ENCODE measurements around the gene LPP. TPM values are rescaled to one million over a fixed set of nuclear protein-coding genes. Genes with fewer than 3 reads are reported as not detected.

Gene LPP
- total and polyA plus RNA-seq, 8 donors: 8.0 to 885 (median 305) TPM

- no peak for DNase-seq
- 25 to 46% (median 32%) methylated on average over 1 of the region's 1 CpG for WGBS, 5 donors
- no peaks in the 10 kb centered on the region for H3K9me3 ChIP-seq
- no peaks in the 10 kb centered on the region for H3K27me3 ChIP-seq
- intact Hi-C loops (cut with DNase I; ENCODE audit: low total_unique reads): no loop called here
- TF ChIP-seq POLR2AphosphoS5 (IDR thresholded peaks at IDR 0.05) (no peak), CTCF (IDR thresholded peaks at IDR 0.05) (no peak), POLR2A (IDR thresholded peaks at IDR 0.05) (no peak), EP300 (IDR thresholded peaks at IDR 0.05) (no peak)
- no peaks in the 10 kb centered on the region for H3K36me3 ChIP-seq
- no peak overlapping the region for H3K27ac ChIP-seq
- H3K4me1 ChIP-seq: peaks cover 13 to 65% (median 38%) of the 10 kb centered on the region in 4 donors
- H3K4me3 ChIP-seq: no peak overlapping the region
These were observed 508.3 kb downstream of the LPP start for GRCh38 chr3:188662214-188662613.

- TF ChIP-seq EP300 (IDR thresholded peaks at IDR 0.05): no peak
- TF ChIP-seq POLR2A (IDR thresholded peaks at IDR 0.05): no peak
- no peak for TF ChIP-seq POLR2AphosphoS5 (IDR thresholded peaks at IDR 0.05)
- no peak for TF ChIP-seq CTCF (IDR thresholded peaks at IDR 0.05)
- Histone ChIP-seq H3K4me3 (no peak overlapping the region), H3K4me1 (peaks cover 13 to 59% (median 35%) of the 10 kb centered on the region in 4 donors), H3K36me3 (no peaks in the 10 kb centered on the region), H3K27ac (no peak overlapping the region), H3K9me3 (no peaks in the 10 kb centered on the region), H3K27me3 (no peaks in the 10 kb centered on the region)
- WGBS, 5 donors: 27 to 48% (median 43%) methylated on average over 2 of the region's 2 CpGs
- no peak for DNase-seq
- intact Hi-C loops (cut with DNase I; ENCODE audit: low total_unique reads): no loop called here
These were observed 508.8 kb downstream of the LPP start for GRCh38 chr3:188662795-188663194.

- no peak for TF ChIP-seq POLR2A (IDR thresholded peaks at IDR 0.05)
- TF ChIP-seq CTCF (IDR thresholded peaks at IDR 0.05): no peak
- no peak for TF ChIP-seq EP300 (IDR thresholded peaks at IDR 0.05)
- TF ChIP-seq POLR2AphosphoS5 (IDR thresholded peaks at IDR 0.05): no peak
- no peak overlapping the region for H3K27ac ChIP-seq
- no peaks in the 10 kb centered on the region for H3K9me3 ChIP-seq
- peaks cover 10 to 50% (median 29%) of the 10 kb centered on the region in 4 donors for H3K4me1 ChIP-seq
- H3K4me3 ChIP-seq: no peak overlapping the region
- DNase-seq: no peak
- intact Hi-C loops (cut with DNase I; ENCODE audit: low total_unique reads): no loop called here
- WGBS, 5 donors: 96 to 100% (median 97%) methylated on average over 5 of the region's 5 CpGs
- no peaks in the 10 kb centered on the region for H3K27me3 ChIP-seq
- no peaks in the 10 kb centered on the region for H3K36me3 ChIP-seq
These were observed 509.9 kb downstream of the LPP start for GRCh38 chr3:188663839-188664238.

GRCh38 chr3:188664795-188665194, 510.8 kb downstream of the LPP start:
- peaks cover 0 to 4% (median 0%) of the 10 kb centered on the region in 4 donors for H3K36me3 ChIP-seq
- no peak overlapping the region for H3K4me3 ChIP-seq
- TF ChIP-seq CTCF (IDR thresholded peaks at IDR 0.05) (no peak), POLR2AphosphoS5 (IDR thresholded peaks at IDR 0.05) (no peak), EP300 (IDR thresholded peaks at IDR 0.05) (no peak), POLR2A (IDR thresholded peaks at IDR 0.05) (no peak)
- H3K9me3 ChIP-seq: no peaks in the 10 kb centered on the region
- no peaks in the 10 kb centered on the region for H3K27me3 ChIP-seq
- 81 to 93% (median 92%) methylated on average over 3 of the region's 3 CpGs for WGBS, 5 donors
- peaks cover 5 to 41% (median 20%) of the 10 kb centered on the region in 4 donors for H3K4me1 ChIP-seq
- no peak overlapping the region for H3K27ac ChIP-seq
- intact Hi-C loops (cut with DNase I; ENCODE audit: low total_unique reads): no loop called here
- DNase-seq: no peak

All from stomach (tissue), 9 donors.